GM18858 (cell line): Measurements from ENCODE around the gene TMCC1.
"Not testable (repeated sequence)": the region's sequence is repeated elsewhere in the genome, so short reads cannot be mapped to it uniquely, and the experiment has no call there.

ENCODE experiments used
- ATAC-seq: cut with Tn5 transposase; IDR thresholded peaks from one replicate; pipeline ENCODE4 v1.9.1; 2021; ENCODE audit not compliant: unreplicated experiment

The TMCC1 gene

DNA sequence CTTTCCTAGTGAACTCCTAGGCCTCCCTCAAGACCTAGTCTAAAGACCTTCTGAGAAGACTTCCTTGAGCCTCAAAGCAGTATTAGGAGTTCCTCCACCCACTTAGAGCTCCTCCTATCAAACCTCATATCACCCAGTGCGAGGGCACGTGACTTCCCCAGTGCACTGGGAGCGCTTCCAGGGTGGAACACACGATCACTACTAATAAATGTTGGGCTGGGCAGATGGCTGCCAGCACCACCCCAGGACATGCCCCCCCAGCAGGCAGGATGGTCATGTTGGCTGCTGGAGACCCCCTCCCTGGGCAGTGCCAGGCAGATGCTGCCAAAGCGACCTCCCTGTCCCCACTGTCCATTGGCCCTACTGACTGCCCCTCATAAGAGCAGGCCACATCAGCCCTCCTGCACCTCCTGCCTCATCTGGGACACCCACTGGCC, 278.6 kb downstream of the TMCC1 start:
- no peak for ATAC-seq

DNA sequence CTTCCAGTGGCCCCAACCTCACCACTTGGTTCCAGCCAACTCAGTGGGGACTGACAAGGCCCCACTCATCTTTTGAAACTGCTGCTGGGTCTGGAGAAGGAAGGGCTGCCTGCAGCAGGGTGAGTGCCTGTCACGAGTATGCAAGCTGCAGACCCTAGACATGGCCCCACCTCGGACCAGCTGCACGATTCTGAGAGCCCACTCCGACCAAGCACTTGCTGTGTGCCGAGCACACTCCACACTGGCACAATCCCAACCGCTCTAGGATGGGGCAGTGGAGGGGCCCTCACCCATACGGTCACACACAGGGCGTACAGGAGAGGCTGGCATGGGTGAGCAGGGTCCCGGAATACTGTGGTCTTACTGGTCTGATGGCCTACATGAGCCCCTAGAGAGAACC, 279.1 kb downstream of the TMCC1 start:
- no peak for ATAC-seq

DNA sequence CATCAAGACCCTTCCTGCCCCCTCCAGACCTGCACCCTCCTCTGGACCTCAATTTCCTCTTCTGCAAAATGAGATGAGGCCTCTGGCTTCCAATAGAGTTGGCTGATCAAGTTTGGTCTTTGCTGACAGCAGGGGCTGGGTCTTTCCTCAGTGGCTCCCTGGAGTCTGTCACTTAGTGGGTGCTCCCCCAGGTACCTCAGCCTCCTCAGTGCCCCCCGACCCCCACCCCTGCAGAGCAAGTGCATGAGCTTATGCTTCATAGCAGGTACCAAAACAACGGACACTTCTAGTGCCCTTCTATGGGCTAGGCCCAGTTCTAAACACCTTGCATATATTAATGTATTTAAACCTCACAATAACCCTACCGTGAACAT, 280.2 kb downstream of the TMCC1 start:
- no peak for ATAC-seq

DNA sequence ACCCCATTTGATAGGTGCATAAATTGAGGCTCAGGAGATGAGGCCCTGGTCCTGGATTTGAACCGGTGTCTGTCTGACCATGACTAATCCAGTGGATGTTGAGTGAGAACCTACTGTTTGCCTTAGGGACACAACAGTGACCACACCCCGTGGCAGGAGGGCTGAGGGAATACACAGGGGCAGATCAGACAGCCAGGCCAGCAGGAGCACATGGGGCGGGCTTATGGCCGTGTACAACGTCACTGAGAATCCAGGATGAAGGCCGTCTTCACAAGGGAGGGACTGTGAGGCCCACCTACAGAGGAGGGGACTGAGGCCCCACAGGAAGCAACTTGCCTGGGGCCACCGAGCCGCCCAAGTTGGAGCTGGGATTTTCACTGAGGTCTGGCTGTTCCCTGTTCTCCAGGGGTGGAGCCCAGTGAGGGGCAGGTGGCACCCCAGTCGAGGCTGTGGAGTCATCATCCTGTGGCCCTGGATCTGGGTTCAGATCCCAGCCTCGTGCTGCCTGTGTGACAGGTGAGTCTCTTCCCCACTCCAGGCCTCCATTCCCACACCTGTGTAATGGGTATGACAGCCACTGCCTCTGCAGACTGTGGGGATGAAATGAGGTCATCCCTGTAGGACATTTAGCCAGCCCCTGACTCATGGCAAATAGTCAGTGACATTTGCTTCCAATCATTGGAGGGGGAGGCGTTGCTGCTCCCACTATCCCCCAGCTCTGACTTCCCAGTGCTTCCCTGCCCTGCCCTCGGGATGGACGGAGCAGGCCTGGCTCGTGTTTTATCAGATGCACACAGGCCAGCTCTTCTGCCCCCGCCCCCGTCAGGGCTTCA, 280.8 kb downstream of the TMCC1 start:
- no peak for ATAC-seq

- ATAC-seq: no peak
These were observed 281.5 kb downstream of the TMCC1 start for GRCh38 chr3:129611812-129612533.

DNA sequence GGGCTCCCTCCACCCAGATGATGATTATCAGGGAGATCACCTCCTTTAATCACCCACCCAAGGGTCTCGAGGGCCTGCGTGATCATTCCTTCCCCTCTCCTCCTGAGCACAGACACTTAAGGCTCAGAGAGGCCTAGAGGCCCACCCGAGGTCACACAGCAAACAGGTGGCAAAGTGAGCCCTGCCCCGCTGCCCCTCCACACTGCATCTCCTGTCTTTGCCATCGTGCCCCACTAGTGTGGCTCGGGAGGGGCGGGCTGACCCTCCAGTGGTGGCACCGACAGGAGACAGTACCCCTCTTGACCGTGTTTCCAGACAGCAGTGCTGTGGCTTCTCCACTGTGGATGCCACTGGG, 282.1 kb downstream of the TMCC1 start:
- no peak for ATAC-seq

DNA sequence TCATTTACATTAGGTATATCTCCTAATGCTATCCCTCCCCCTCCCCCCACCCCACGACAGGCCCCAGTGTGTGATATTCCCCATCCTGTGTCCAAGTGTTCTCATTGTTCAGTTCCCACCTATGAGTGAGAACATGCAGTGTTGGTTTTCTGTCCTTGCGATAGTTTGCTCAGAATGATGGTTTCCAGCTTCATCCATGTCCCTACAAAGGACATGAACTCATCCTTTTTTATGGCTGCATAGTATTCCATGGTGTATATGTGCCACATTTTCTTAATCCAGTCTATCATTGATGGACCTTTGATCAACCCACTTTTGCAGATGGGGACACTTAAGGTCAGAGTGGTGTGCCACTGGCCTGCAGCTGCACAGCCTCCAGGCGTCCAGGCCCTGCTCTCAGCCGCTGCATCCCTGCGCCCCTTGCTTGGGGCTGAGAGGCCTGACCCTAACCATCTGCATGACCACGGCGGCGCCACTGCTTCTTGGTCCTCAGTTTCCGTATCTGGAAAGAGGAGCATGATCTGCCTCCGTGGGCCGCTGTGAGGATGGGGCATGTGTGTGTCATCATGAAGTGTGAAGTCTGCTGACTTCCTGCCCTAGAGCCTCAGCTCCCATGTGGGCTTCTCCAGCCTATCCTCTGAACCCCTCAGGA, 282.6 kb downstream of the TMCC1 start:
- ATAC-seq: not testable (repeated sequence)

GRCh38 chr3:129610276-129610675, 283.2 kb downstream of the TMCC1 start:
- ATAC-seq: no peak

DNA sequence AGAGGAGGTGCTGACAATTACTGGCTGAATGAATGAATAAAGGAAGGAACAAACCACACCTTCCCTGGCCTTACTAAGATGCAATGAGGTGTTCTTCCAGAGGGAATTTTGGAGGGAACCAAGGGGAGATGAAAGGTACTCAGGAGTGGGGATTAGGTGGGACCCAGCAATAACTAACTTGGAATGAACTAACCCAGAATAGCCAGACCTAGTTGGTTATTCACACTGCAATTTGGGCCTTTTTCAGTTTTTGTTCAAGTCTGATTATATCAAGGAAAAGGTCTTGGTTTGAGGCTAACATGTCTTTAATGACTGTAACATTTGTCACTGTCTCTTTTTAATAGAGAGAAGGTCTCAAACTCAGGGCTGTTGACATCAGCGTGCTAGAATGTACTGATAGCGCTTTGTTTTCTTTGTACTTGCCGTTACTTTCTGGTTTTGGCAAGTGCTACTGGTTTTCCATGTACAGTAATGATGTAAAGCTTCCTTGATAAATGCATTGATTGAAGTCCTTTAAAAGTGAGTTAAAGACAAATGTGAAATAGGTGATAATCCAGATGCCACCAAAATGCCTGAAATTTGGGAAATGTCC, 283.8 kb downstream of the TMCC1 start:
- no peak for ATAC-seq

- no peak for ATAC-seq
These were observed 284.4 kb downstream of the TMCC1 start for GRCh38 chr3:129608936-129609590.

- no peak for ATAC-seq
These were observed 285.2 kb downstream of the TMCC1 start for GRCh38 chr3:129608087-129608935.

GRCh38 chr3:129607391-129608068, 286.0 kb downstream of the TMCC1 start:
- no peak for ATAC-seq

DNA sequence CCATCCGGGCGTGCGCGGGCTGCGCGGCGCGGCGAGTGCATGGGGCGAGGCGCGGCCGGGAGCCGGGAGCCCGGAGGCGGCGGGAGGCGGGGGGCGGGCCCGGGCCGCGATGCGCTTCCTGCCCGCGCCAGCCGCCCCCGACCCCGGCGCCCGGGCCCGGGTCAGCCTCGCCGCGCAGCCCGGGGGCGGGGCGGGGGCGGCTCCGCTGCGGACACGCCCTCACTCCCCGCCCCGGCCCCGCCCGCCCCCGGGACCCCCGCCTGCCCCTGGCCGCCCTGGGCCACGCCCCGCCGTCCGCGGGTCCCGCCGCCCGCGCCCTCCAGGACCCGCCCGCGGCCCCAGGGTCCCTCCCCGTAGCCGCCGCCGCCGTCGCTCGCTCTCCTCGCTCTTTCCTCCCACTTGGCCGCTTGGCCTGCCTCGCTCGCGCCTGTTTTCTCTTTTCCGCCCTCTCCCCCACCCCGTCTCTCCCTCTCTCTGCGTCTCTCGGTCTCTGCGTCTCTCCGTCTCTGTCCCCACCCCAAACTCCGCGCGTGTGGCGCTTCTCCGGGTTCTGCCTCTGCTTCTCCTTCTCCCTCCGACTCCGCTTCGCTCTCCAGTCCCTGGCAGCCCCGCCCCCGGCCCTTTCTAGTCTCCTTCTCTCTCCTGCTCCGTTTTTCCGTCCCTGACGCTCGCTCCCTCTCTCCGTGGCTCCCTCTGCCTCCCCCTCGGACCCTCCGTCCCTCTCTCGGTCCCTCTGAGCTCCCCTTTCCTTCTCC, 286.7 kb downstream of the TMCC1 start, which contains the start of gene PLXND1:
Gene PLXND1 (minus strand): TSS at position 41 of the 755 bp plus-strand sequence. CDS start 37 bp downstream, at position 4.
- no peak for ATAC-seq

DNA sequence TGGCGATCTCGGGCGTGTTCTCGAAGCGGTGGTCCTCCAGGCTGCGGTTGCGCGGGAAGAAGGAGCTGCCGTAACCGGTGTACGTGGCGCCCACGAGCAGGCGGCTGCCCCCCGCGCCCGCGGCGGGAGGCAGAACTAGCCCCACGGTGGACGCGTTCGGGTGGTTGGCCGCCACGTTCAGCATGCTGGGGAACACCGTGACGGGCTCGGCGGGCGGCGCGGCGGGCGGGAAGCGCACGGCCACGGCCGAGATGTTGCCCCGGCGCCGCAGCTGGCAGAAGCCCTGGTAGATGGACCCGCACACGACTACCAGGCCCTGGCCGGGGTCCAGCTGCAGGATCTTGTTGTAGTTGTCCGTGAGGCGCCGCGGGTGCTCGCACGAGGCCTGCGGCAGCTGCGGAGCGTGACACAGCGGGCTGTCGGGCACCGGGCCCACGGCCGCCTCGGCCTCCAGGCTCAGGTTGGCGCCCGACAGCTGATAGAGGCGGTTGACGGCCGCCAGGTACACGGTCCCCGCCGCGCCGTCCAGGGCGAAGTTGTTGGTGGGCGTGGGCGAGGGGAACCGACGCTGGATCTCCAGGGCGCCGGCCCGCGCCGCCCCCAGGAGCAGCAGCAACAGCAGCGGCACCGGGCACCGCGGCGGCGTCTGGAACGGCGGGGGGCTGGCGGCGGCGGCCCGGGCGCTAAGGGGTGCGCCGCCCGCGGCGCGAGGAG, 287.4 kb downstream of the TMCC1 start:
- no peak for ATAC-seq

DNA sequence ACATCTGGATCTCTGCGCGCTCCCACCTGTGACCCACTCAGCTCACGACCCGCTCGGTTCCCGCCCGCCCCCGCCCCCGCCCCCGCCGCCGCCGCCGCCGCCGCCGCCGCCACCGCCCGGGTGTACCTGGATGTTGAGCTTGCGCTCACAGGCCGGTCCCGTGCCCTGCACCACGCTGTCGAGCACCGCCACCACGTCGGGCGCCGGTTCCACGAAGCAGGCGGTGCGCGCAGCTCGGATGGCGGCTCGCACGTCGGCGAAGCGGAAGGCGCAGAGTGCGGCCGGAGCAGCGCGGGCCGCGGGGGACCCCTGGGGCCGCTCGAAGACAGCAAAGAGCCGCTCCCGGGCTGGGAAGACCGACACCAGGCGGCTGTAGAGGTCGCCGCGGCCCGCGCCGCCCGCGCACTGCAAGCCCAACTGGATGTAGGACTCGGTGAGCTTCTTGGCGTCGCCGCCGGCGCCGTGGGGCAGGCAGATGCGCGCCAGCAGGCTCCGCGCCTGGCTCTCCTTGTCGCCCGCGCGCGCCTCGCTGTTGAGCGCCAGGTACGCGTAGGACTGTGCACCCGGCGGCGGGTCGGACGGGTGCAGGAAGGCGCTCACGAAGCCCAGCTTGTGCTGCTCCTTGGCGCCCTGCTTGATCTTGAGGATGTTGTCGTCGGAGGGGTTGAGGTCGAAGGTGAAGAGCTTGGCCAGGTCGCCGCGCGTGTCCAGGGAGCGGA, 288.1 kb downstream of the TMCC1 start:
- ATAC-seq: no peak

- no peak for ATAC-seq
These were observed 288.7 kb downstream of the TMCC1 start for GRCh38 chr3:129604767-129605166.

DNA sequence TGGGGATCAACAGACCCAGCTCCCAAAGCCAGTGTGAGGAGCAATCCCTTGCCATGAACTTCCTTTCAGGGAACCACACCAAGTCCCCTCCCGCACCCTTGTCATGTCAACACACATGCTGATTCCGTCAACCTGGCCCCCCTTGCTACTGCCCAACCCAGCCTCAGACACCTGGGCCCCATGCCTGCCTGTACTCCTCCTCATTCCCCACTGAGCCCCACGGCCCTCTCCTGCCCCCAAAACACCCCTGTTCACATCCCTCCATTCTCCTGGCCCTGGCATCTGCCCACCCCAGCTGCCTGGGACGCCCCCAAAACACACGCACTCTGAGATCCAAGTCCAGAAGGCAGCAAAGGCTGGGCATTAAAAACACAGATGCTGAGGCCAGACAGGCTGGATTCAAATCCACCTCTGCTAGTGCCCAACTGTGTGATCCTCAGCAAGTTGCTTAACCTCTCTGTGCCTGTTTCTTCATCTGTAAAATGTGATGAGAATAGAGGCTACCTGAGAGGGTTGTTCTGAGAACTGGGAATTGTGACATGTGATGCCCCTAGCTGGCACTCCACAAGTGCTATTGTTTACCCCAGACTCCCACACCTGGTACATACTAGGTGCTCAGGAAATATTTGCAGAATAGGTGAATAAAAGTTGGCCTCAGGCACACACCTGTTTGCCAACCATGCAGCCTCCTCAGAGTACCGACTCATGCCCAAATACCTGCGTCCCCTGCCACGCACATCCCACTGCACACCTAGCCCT, 289.3 kb downstream of the TMCC1 start:
- ATAC-seq: no peak
